K562 (cell line): Measurements from ENCODE around the gene GPR15. TPM values are rescaled to one million over a fixed set of nuclear protein-coding genes. Genes with fewer than 3 reads are reported as not detected.

Source experiments
- CHAMP1 ChIP-seq: fragments of 450-650 bp; IDR thresholded peaks from 2 replicates; pipeline ENCODE4 v1.6.1; 2016; ENCODE audit warnings: mild to moderate bottlenecking
- DIDO1 ChIP-seq: fragments of 450-650 bp; IDR thresholded peaks from 2 replicates; pipeline ENCODE4 v1.6.1; 2016; ENCODE audit warnings: low read depth, missing biosample characterization, missing genetic modification characterization
- E2F6 ChIP-seq, 2 experiments: IDR thresholded peaks; 2 replicates each; pipeline ENCODE4 v1.6.1; 2011; ENCODE audit warnings: borderline replicate concordance in 1 of 2, control low read depth in 1 of 2, low read depth in 1 of 2, low read length in 1 of 2, mild to moderate bottlenecking in 1 of 2, mixed read lengths in 1 of 2, moderate library complexity in 1 of 2; ENCODE audit not compliant: insufficient read depth in 1 of 2, insufficient read length in 1 of 2, poor library complexity in 1 of 2, severe bottlenecking in 1 of 2; ENCODE audit errors: extremely low read depth in 1 of 2
- EP300 ChIP-seq: IDR thresholded peaks from 2 replicates; pipeline ENCODE4 v1.6.1; 2012; ENCODE audit warnings: low read length, improper control_type of control experiment
- FOXA1 ChIP-seq: fragments of 450-650 bp; IDR thresholded peaks from 2 replicates; pipeline ENCODE4 v1.6.1; 2016; ENCODE audit warnings: mild to moderate bottlenecking, borderline replicate concordance
- ID3 ChIP-seq, 2 experiments: fragments of 250-450 bp in 1 of 2; fragments of 450-650 bp in 1 of 2; sonication (Bioruptor Pico) in 1 of 2; IDR thresholded peaks; 2 replicates each; pipeline versions ENCODE4 v1.6.1 to v1.8.0; 2016 to 2021; ENCODE audit warnings: mild to moderate bottlenecking in 2 of 2, moderate library complexity in 2 of 2, missing compliant biosample characterization in 1 of 2, missing genetic modification characterization in 1 of 2
- NEUROD1 ChIP-seq: fragments of 150-350 bp; IDR thresholded peaks from 2 replicates; pipeline ENCODE4 v1.6.1; 2014; ENCODE audit warnings: borderline replicate concordance, low read length, low read depth; ENCODE audit not compliant: partially characterized antibody
- NFIX ChIP-seq: fragments of 250-450 bp; sonication (Bioruptor Pico); IDR thresholded peaks from 2 replicates; pipeline ENCODE4 v1.4.0; 2020; ENCODE audit warnings: low read depth, mild to moderate bottlenecking, moderate library complexity
- OTX1 ChIP-seq: fragments of 450-650 bp; formaldehyde crosslinking; IDR thresholded peaks from 2 replicates; pipeline ENCODE4 v1.4.0; 2022; ENCODE audit warnings: mild to moderate bottlenecking
- PATZ1 ChIP-seq: fragments of 250-450 bp; sonication (Bioruptor Pico); IDR thresholded peaks from 2 replicates; pipeline ENCODE4 v1.5.0; 2020; ENCODE audit warnings: mild to moderate bottlenecking, borderline replicate concordance
- POLR2AphosphoS5 ChIP-seq: IDR thresholded peaks from 2 replicates; pipeline ENCODE4 v1.6.1; 2011; ENCODE audit warnings: mild to moderate bottlenecking, low read depth, low read length, moderate library complexity; ENCODE audit not compliant: control insufficient read depth, insufficient read depth
- RERE ChIP-seq: sonication (generic); formaldehyde crosslinking; IDR thresholded peaks from 2 replicates; pipeline ENCODE4 v1.8.0; 2023; ENCODE audit warnings: missing genetic modification reagents, mild to moderate bottlenecking, borderline replicate concordance
- SMARCE1 ChIP-seq: fragments of 450-650 bp; IDR thresholded peaks from 2 replicates; pipeline ENCODE4 v1.7.1; 2016; ENCODE audit warnings: mild to moderate bottlenecking
- TRIM24 ChIP-seq, 2 experiments: fragments of 450-650 bp; IDR thresholded peaks; 2 replicates each; pipeline ENCODE4 v1.6.1; 2016
- ZFPM2 ChIP-seq: fragments of 250-450 bp; sonication (Bioruptor Pico); IDR thresholded peaks from 2 replicates; pipeline ENCODE4 v1.5.1; 2022; ENCODE audit warnings: mild to moderate bottlenecking
- ZNF444 ChIP-seq: fragments of 250-450 bp; sonication (Bioruptor Pico); IDR thresholded peaks from 2 replicates; pipeline ENCODE4 v1.4.0; 2020; ENCODE audit warnings: mild to moderate bottlenecking, moderate library complexity
- polyA plus RNA-seq, 8 experiments: library from polyadenylated mRNA; depleted of rRNA in 4 of 8; stranded (reverse) in 5 of 8; unstranded in 3 of 8; fragments of >200 nt; fragmentation: Nextera tagmentation in 2 of 8; fragmentation: Illumina TruSeq in 1 of 8; extraction: Ambion mirVana in 2 of 8; extraction: Trizol in 1 of 8; gene quantifications; 2 replicates each; pipeline versions ENCODE4 v1.2.1 to v1.2.3, GENCODE V29; 2011 to 2014; ENCODE audit warnings: inconsistent platforms in 1 of 8, missing spikeins in 1 of 8
- total RNA-seq, 7 experiments: library from RNA; depleted of rRNA in 6 of 7; stranded (reverse); fragments of >200 nt in 6 of 7; fragmentation: Illumina TruSeq in 2 of 7; extraction: Trizol in 2 of 7; gene quantifications; 2 replicates each; pipeline versions ENCODE4 v1.2.1 to v1.2.3, GENCODE V29; 2011 to 2021; ENCODE audit warnings: low replicate concordance in 1 of 7

The GPR15 gene
- total and polyA plus RNA-seq, 9 of the 15 experiments (the other 6 are each of a cell fraction or from before 2014, with no cell fraction given), result 0.13 TPM; not detected in 8

GRCh38 chr3:98551754-98552153 lies 20.0 kb downstream of the GPR15 start (continued):
- TF ChIP-seq PATZ1 (CRISPR knock-in tag) (no peak), ZNF444 (CRISPR knock-in tag) (no peak), E2F6 (IDR thresholded peaks at IDR 0.05; ENCODE audit: borderline replicate concordance in 1 of 2, extremely low read depth in 1 of 2, insufficient read depth in 1 of 2, insufficient read length in 1 of 2, low read depth in 1 of 2, low read length in 1 of 2, poor library complexity in 1 of 2, severe bottlenecking in 1 of 2) (no peak), DIDO1 (no peak), NFIX (CRISPR knock-in tag) (no peak), POLR2AphosphoS5 (peak; percentile 67; the same call in 1 of the 2 replicates), FOXA1 (no peak), CHAMP1 (0 out of 2 replicates have a peak, but pooled peaks have one; percentile 40), TRIM24 (IDR thresholded peaks at IDR 0.05) (peak in 1 of 2 experiments; percentile 39; a peak in 1 of 4 replicates), NEUROD1 (no peak), ID3 (CRISPR knock-in tag; IDR thresholded peaks at IDR 0.05) (no peak), ID3 (tag; IDR thresholded peaks at IDR 0.05) (no peak), OTX1 (CRISPR knock-in tag) (no peak), RERE (CRISPR knock-in tag) (no peak), SMARCE1 (peak; percentile 69), EP300 (peak; percentile 76), ZFPM2 (CRISPR knock-in tag) (no peak)
